Measurements from ENCODE around the gene TMEM168.

The TMEM168 gene

GRCh38 chr7:112714917-112715316 lies 75.3 kb downstream of the TMEM168 start:
- no peak for DNase-seq
